ENCODE results near the gene TRIM37.

The TRIM37 gene

DNA sequence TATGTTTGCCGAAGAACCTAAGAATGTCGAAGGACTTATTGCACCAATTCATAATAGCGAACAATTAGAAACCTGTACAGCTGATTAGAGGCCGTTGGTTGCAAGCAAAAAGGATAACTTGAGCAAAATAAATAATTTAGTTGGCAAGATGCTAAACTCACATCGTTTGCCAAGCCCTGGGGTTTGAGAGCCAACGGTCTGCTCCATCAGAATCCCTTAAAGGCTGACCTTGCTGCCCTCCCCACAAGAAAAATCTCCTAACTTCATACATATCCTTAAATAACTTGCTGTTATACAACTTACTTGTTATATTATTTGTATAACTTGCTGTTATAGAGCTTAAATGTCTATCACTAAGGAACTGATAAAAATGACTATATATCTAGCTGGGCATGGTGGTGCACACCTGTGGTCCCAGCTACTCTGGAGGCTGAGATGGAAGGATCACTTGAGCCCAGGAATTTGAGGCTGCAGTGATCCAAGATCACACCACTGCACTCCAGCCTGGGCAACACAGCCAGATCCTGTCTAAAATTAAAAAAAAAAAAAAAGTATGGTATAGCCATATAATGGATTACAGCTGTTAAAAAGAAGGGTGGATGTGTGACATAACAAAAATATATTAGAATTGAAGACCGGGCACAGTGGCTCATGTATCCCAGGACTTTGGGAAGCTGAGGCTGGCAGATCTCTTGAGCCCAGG, 1.9 kb upstream of the TRIM37 start:
- Histone ChIP-seq H3K36me3 (ENCODE audit: insufficient read depth) (no peaks in the 10 kb centered on the region), H3K27me3 (ENCODE audit: insufficient read depth, low read depth) (no peaks in the 10 kb centered on the region), H3K79me2 (ENCODE audit: insufficient read depth, low read depth) (peaks cover 50% of the 10 kb centered on the region), H3K4me3 (IDR thresholded peaks at IDR 0.05; ENCODE audit: insufficient read depth, low read depth, low read length) (no peak overlapping the region), H3K9ac (no peak overlapping the region), H2AFZ (ENCODE audit: low read depth) (no peak overlapping the region), H3K4me1 (ENCODE audit: low read depth, poor library complexity, severe bottlenecking) (peaks cover 42% of the 10 kb centered on the region), H3K4me2 (peak overlapping the region; percentile 94; the same call in 1 of the 2 replicates), H3K27ac (no peak overlapping the region), H4K20me1 (ENCODE audit: insufficient read depth) (no peaks in the 10 kb centered on the region)
- TF ChIP-seq, protein P1, sequence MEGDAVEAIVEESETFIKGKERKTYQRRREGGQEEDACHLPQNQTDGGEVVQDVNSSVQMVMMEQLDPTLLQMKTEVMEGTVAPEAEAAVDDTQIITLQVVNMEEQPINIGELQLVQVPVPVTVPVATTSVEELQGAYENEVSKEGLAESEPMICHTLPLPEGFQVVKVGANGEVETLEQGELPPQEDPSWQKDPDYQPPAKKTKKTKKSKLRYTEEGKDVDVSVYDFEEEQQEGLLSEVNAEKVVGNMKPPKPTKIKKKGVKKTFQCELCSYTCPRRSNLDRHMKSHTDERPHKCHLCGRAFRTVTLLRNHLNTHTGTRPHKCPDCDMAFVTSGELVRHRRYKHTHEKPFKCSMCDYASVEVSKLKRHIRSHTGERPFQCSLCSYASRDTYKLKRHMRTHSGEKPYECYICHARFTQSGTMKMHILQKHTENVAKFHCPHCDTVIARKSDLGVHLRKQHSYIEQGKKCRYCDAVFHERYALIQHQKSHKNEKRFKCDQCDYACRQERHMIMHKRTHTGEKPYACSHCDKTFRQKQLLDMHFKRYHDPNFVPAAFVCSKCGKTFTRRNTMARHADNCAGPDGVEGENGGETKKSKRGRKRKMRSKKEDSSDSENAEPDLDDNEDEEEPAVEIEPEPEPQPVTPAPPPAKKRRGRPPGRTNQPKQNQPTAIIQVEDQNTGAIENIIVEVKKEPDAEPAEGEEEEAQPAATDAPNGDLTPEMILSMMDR (conservative IDR thresholded peaks at IDR 0.05; ENCODE audit: low read depth, low read length) = no peak

DNA sequence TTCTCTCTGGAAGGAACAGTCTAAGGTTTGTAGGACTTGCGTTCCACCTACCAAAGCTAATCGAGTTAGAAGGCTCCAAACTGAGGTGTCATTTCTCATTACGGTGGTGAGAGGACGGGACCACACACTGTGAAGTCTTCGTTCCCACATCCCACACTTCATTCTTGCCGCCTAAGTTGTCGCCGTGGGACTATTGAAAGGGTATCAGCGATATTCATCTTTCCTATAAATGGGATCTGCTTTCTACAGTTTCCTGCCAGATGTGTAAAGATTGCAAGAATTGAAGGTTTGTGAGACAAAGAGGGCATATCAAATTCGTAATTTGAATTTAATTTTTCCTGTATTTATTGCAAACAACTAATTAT, 608 bp upstream of the TRIM37 start:
- TF ChIP-seq, protein P1 (conservative IDR thresholded peaks at IDR 0.05; ENCODE audit: low read depth, low read length) = no peak
- H3K27me3 ChIP-seq (ENCODE audit: insufficient read depth, low read depth) = no peaks in the 10 kb centered on the region
- peak overlapping the region; percentile 94 for H3K4me2 ChIP-seq
- peak overlapping the region; percentile 37 for H3K4me3 ChIP-seq (IDR thresholded peaks at IDR 0.05; ENCODE audit: insufficient read depth, low read depth, low read length)
- H3K4me1 ChIP-seq (ENCODE audit: low read depth, poor library complexity, severe bottlenecking) = peaks cover 42% of the 10 kb centered on the region
- H3K36me3 ChIP-seq (ENCODE audit: insufficient read depth) = no peaks in the 10 kb centered on the region
- peak overlapping the region; percentile 91 for H3K27ac ChIP-seq
- H3K79me2 ChIP-seq (ENCODE audit: insufficient read depth, low read depth) = peaks cover 63% of the 10 kb centered on the region
- peak overlapping the region; percentile 73 for H2AFZ ChIP-seq (ENCODE audit: low read depth)
- peak overlapping the region; percentile 81 for H3K9ac ChIP-seq
- H4K20me1 ChIP-seq (ENCODE audit: insufficient read depth) = no peaks in the 10 kb centered on the region

DNA sequence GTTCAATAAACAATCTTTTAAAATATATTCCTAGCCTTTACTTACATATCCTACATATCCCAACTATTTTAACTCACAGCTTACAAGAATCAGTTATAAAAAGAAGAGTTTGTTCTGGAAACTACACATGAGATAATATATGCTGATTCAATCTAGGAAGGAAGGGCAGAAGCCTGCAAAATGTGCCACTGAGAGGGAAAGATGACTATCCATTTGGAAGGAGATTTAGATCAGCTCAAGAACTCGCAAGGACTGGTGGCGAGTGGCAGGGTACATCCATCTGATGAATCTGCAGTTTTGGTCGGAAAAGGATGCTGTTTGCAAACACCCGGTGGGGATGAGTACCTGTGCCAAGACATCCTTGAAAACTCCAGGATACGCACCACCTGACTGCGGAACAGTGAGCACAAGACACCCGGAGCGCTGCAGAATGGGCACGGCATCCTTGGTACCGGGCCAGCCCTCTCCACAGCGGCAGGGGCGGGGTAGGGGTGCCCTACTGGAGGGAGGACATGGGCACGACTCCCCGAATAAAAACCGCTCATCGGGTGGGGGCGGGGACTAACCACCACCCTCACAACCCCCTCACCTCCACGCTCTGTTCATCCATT, 723 bp downstream of the TRIM37 start:
- TF ChIP-seq, protein P1 (conservative IDR thresholded peaks at IDR 0.05; ENCODE audit: low read depth, low read length) = no peak
- Histone ChIP-seq H3K79me2 (ENCODE audit: insufficient read depth, low read depth) (peaks cover 68% of the 10 kb centered on the region), H3K27ac (peak overlapping the region; percentile 91), H3K9ac (peak overlapping the region; percentile 83), H3K27me3 (ENCODE audit: insufficient read depth, low read depth) (no peaks in the 10 kb centered on the region), H4K20me1 (ENCODE audit: insufficient read depth) (no peaks in the 10 kb centered on the region), H3K36me3 (ENCODE audit: insufficient read depth) (no peaks in the 10 kb centered on the region), H3K4me1 (ENCODE audit: low read depth, poor library complexity, severe bottlenecking) (peaks cover 42% of the 10 kb centered on the region), H3K4me3 (IDR thresholded peaks at IDR 0.05; ENCODE audit: insufficient read depth, low read depth, low read length) (peak overlapping the region; percentile 38), H2AFZ (ENCODE audit: low read depth) (peak overlapping the region; percentile 84), H3K4me2 (peak overlapping the region; percentile 87)

DNA sequence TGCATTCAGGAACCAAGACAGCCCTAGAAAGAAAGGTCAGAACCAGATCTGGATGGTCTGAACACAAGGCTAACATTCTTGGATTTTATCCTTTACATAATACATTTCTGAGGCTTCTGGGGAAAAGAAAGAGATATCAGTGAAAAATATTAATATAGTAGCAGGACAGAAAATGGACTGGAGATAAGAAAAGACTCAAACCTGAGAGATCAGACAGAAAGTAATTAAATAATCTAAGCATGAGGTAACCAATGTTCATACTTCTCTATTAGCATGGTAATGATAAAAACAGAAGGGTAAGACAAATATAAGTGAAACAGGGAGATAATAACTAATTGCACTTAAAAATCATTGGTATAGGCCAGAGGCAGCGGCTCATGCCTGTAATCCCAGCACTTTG, 5.5 kb downstream of the TRIM37 start:
- Histone ChIP-seq H3K27ac (no peak overlapping the region), H2AFZ (ENCODE audit: low read depth) (no peak overlapping the region), H3K79me2 (ENCODE audit: insufficient read depth, low read depth) (peaks cover 71% of the 10 kb centered on the region), H3K9ac (no peak overlapping the region), H3K4me3 (IDR thresholded peaks at IDR 0.05; ENCODE audit: insufficient read depth, low read depth, low read length) (no peak overlapping the region), H3K4me1 (ENCODE audit: low read depth, poor library complexity, severe bottlenecking) (peaks cover 30% of the 10 kb centered on the region), H3K27me3 (ENCODE audit: insufficient read depth, low read depth) (no peaks in the 10 kb centered on the region), H3K36me3 (ENCODE audit: insufficient read depth) (no peaks in the 10 kb centered on the region), H3K4me2 (no peak overlapping the region), H4K20me1 (ENCODE audit: insufficient read depth) (no peaks in the 10 kb centered on the region)
- TF ChIP-seq, protein P1 (conservative IDR thresholded peaks at IDR 0.05; ENCODE audit: low read depth, low read length) = no peak

Measured in KMS-11 (cell line).